ENCODE data around the gene AHDC1. TPM values are rescaled to one million over a fixed set of nuclear protein-coding genes. Genes with fewer than 3 reads are reported as not detected.

The AHDC1 gene
- polyA plus RNA-seq, 3 donors, result 0.16 to 3.3 (median 0.30) TPM

DNA sequence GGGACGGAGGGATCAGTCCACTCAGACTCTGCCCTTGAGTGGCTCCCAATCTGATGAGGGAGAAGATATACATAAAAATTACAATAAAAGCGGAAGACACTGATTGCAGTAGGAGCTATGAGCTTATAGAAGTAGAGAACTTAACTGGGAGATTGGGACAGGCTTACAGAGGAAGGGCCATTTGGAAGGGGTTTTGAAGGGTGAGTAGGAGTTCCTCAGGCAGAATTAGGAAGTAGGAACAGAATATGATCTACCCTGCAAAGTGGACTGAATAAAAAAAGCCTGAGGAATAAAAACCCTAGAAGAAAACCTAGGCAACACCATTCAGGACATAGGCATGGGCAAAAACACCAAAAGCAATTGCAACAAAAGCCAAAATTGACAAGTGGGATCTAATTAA, 104.8 kb downstream of the AHDC1 start:
- no peaks in the 10 kb centered on the region for H3K9me3 ChIP-seq (replicated peaks in 1 of 2; ENCODE audit: control insufficient read depth in 1 of 2, insufficient read depth in 1 of 2, low read length in 2 of 2)
- H3K9ac ChIP-seq (ENCODE audit: insufficient read depth, low read length, poor library complexity, severe bottlenecking), result no peak overlapping the region
- no peaks in the 10 kb centered on the region for H3K36me3 Mint-ChIP-seq
- no peaks in the 10 kb centered on the region for H3K4me1 ChIP-seq (ENCODE audit: control insufficient read depth in 1 of 2, insufficient read depth in 2 of 2, low read length in 2 of 2)
- no peak overlapping the region for H3K4me2 ChIP-seq (replicated peaks; ENCODE audit: extremely low read depth, low read length, poor library complexity, severe bottlenecking)
- no peaks in the 10 kb centered on the region for H3K36me3 ChIP-seq (replicated peaks in 1 of 2; ENCODE audit: control insufficient read depth in 1 of 2, insufficient read depth in 2 of 2, low read length in 2 of 2)
- peaks cover 0 to 5% (median 2%) of the 10 kb centered on the region in 7 donors for H3K9me3 Mint-ChIP-seq
- H3K27ac Mint-ChIP-seq, result no peak overlapping the region
- H3K4me3 ChIP-seq (replicated peaks in 1 of 3; ENCODE audit: low read depth in 2 of 3, low read length in 3 of 3), result no peak overlapping the region
- intact Hi-C loops (cut with micrococcal nuclease), result loop anchor here (10.0 kb wide), 2 partner anchors 64 to 106 kb away; partner anchors contain the start of gene AHDC1 (in 1 of the 2)
- H3K27ac ChIP-seq (ENCODE audit: low read depth in 1 of 2, low read length in 2 of 2), result no peak overlapping the region
- H3K79me2 ChIP-seq (ENCODE audit: insufficient read depth, low read length), result no peaks in the 10 kb centered on the region
- H3K27me3 Mint-ChIP-seq (ENCODE audit: low read depth in 3 of 3), result peaks cover 3 to 9% (median 4%) of the 10 kb centered on the region in 3 donors
- WGBS (ENCODE audit: insufficient coverage), result no CpG with 5 or more reads among the region's 2 CpGs
- DNase-seq, result no peak
- H4K20me1 ChIP-seq (ENCODE audit: insufficient read depth, low read length), result no peaks in the 10 kb centered on the region
- no peak overlapping the region for H2AFZ ChIP-seq (ENCODE audit: insufficient read depth, low read depth, low read length, poor library complexity, severe bottlenecking)
- H3K4me3 Mint-ChIP-seq, result no peak overlapping the region
- H3K27me3 ChIP-seq (ENCODE audit: control insufficient read depth in 2 of 2, insufficient read depth in 2 of 2, low read length in 2 of 2), result no peaks in the 10 kb centered on the region
- no peaks in the 10 kb centered on the region for H3K4me1 Mint-ChIP-seq
- TF ChIP-seq, protein P1, sequence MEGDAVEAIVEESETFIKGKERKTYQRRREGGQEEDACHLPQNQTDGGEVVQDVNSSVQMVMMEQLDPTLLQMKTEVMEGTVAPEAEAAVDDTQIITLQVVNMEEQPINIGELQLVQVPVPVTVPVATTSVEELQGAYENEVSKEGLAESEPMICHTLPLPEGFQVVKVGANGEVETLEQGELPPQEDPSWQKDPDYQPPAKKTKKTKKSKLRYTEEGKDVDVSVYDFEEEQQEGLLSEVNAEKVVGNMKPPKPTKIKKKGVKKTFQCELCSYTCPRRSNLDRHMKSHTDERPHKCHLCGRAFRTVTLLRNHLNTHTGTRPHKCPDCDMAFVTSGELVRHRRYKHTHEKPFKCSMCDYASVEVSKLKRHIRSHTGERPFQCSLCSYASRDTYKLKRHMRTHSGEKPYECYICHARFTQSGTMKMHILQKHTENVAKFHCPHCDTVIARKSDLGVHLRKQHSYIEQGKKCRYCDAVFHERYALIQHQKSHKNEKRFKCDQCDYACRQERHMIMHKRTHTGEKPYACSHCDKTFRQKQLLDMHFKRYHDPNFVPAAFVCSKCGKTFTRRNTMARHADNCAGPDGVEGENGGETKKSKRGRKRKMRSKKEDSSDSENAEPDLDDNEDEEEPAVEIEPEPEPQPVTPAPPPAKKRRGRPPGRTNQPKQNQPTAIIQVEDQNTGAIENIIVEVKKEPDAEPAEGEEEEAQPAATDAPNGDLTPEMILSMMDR (IDR thresholded peaks at IDR 0.05), result no peak

DNA sequence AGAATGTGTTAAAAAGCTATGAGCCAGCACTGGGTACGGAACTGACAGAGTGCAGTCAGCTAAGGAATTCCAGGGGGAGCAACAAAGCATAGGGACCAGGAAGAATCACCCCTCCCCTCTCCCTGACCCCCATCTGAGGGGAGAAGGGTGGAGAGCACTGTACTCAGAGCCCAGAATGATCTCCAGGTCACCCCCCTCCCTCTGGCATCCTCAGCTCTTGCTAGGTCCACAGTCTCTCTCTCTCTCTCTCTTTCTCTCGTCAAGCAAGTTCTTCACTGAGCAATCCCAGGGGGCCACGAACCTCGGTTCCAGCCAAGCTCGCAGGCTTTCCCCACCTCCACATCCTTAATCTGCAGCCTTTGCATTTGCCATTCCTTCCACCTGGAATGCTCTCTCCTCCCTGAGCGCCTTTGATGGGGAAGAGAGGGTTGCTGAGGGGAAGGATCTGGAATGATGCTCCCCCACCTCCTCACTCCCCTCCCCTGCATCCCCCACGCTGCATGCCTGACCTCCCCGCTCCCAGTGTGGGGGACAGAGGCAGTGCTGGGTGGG, 107.3 kb downstream of the AHDC1 start:
- no peak overlapping the region for H3K27ac Mint-ChIP-seq
- Histone ChIP-seq H3K9ac (ENCODE audit: insufficient read depth, low read length, poor library complexity, severe bottlenecking) (no peak overlapping the region), H2AFZ (ENCODE audit: insufficient read depth, low read depth, low read length, poor library complexity, severe bottlenecking) (no peak overlapping the region), H3K4me1 (ENCODE audit: control insufficient read depth in 1 of 2, insufficient read depth in 2 of 2, low read length in 2 of 2) (peaks cover 12 to 17% of the 10 kb centered on the region in 2 donors), H3K27ac (ENCODE audit: low read depth in 1 of 2, low read length in 2 of 2) (no peak overlapping the region), H3K79me2 (ENCODE audit: insufficient read depth, low read length) (no peaks in the 10 kb centered on the region), H3K9me3 (replicated peaks in 1 of 2; ENCODE audit: control insufficient read depth in 1 of 2, insufficient read depth in 1 of 2, low read length in 2 of 2) (no peaks in the 10 kb centered on the region), H3K4me3 (replicated peaks in 1 of 3; ENCODE audit: low read depth in 2 of 3, low read length in 3 of 3) (no peak overlapping the region), H3K27me3 (ENCODE audit: control insufficient read depth in 2 of 2, insufficient read depth in 2 of 2, low read length in 2 of 2) (no peaks in the 10 kb centered on the region), H3K4me2 (replicated peaks; ENCODE audit: extremely low read depth, low read length, poor library complexity, severe bottlenecking) (no peak overlapping the region), H3K36me3 (replicated peaks in 1 of 2; ENCODE audit: control insufficient read depth in 1 of 2, insufficient read depth in 2 of 2, low read length in 2 of 2) (no peaks in the 10 kb centered on the region), H4K20me1 (ENCODE audit: insufficient read depth, low read length) (no peaks in the 10 kb centered on the region)
- TF ChIP-seq, protein P1 (IDR thresholded peaks at IDR 0.05), result no peak
- H3K27me3 Mint-ChIP-seq (ENCODE audit: low read depth in 3 of 3), result peaks cover 3 to 7% (median 4%) of the 10 kb centered on the region in 3 donors
- H3K9me3 Mint-ChIP-seq, result peaks cover 0 to 5% (median 2%) of the 10 kb centered on the region in 7 donors
- H3K36me3 Mint-ChIP-seq, result no peaks in the 10 kb centered on the region
- no peak overlapping the region for H3K4me3 Mint-ChIP-seq
- intact Hi-C loops (cut with micrococcal nuclease), result loop anchor here (10.0 kb wide), 2 partner anchors 62 to 108 kb away; partner anchors contain the start of gene AHDC1 (in 1 of the 2)
- DNase-seq, result no peak
- WGBS (ENCODE audit: insufficient coverage), result no CpG with 5 or more reads among the region's 8 CpGs
- peaks cover 16% of the 10 kb centered on the region for H3K4me1 Mint-ChIP-seq

Data from CD14-positive monocyte (primary cell).